Stimulated activated memory B cell treated with anti-CD40 and anti-IgM and Interleukin-4, amounts not matched to agents 10 μg/mL and 1 μg/mL and 100 μg/mL, for 72 hours (primary cell): ENCODE measurements around the gene YES1.

Experiments
- ATAC-seq: fragments of 150-1000 bp; cut with Tn5 transposase; 2 replicates; pipeline ENCODE4 v1.10.0; 2021
- H3K27ac Mint-ChIP-seq: one replicate; pipeline ENCODE4 v1.8.0; 2022; ENCODE audit warnings: mild to moderate bottlenecking, mixed read lengths
- H3K27me3 Mint-ChIP-seq: one replicate; pipeline ENCODE4 v1.8.0; 2022; ENCODE audit warnings: mixed read lengths
- H3K36me3 Mint-ChIP-seq: one replicate; pipeline ENCODE4 v1.8.0; 2022; ENCODE audit warnings: mixed read lengths
- H3K4me1 Mint-ChIP-seq: one replicate; pipeline ENCODE4 v1.8.0; 2022; ENCODE audit warnings: mixed read lengths
- H3K4me3 Mint-ChIP-seq: one replicate; pipeline ENCODE4 v1.8.0; 2022; ENCODE audit warnings: mild to moderate bottlenecking, moderate library complexity, mixed read lengths
- H3K9me3 Mint-ChIP-seq: one replicate; pipeline ENCODE4 v1.8.0; 2022; ENCODE audit warnings: mixed read lengths

YES1 gene

DNA sequence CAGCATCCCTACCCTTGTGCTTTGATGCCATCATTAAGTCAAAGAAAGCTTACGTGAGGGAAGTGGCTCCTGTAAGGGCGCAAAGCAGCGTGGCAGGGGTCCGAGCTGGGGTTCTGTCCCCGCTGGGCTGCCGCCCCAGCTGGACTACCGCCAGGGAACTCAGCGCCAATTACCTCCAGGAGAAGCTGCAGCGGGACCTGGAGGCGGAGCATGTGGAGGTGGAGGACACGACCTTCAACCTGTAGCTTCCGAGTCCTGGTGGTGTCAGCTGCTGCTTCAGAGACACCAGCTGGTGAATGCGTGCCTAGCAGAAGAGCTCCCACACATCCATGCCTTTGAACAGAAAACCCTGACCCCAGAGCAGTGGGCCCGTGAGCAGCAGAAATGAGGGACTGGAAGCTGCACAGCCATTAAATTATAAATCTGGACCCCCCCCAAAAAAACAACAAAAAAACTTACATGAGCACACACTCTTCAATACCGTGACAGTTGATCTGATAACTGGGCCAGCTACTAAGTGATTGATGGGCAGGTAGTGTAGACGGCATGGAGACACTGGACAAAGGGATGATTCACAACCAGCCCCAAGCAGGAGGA is 20.1 kb upstream of the YES1 start:
- Mint-ChIP-seq H3K4me1 (peaks cover 10% of the 10 kb centered on the region), H3K36me3 (no peaks in the 10 kb centered on the region), H3K27ac (no peak overlapping the region), H3K9me3 (no peaks in the 10 kb centered on the region), H3K27me3 (peaks cover 29% of the 10 kb centered on the region), H3K4me3 (no peak overlapping the region)
- no peak for ATAC-seq

DNA sequence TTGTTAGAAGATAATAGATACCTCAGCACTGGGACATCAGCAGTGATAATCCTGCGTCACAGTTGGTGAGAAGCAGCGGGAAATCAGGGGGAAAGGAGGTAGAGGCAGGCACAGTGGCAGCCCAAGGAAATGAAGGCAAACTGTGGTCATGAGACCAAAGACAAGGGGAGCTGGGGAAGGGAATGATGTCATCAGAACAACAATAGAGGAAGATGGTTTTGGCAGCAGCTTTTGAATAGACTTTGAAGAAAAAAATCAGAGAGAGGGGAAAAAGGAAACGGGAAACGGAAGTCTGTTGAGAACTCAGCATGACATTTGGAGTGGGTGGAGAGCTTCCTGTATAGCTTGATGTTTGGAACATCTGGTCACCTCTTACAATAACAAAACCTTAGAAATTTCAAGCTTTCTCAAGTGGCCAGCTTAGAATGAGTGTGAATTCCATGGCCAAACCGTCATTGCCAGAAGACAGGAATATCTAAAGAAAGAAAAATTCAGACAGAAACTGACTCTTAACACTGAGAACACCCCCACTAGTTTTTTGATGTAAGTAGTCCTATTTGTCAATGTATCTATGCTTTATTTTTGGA is 18.4 kb upstream of the YES1 start:
- H3K27me3 Mint-ChIP-seq: peaks cover 34% of the 10 kb centered on the region
- no peaks in the 10 kb centered on the region for H3K36me3 Mint-ChIP-seq
- H3K9me3 Mint-ChIP-seq: no peaks in the 10 kb centered on the region

DNA sequence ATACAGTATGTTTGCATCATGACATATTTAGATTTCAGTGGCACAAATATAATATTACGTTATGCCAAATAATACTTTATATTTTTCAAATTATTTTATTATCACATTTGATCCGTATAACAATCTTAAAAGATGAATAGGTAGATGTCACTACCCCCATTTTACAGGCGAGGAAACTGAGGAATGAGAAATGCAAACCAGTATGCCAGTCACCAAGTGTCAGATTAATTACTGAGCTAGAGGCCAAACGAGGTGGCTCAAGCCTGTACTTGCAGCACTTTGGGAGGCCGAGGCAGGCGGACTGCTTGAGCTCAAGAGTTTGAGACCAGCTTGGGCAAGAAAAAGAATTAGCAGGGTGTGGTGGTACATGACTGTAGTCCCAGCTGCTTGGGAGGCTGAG is 17.4 kb upstream of the YES1 start:
- peaks cover 34% of the 10 kb centered on the region for H3K27me3 Mint-ChIP-seq

More for the DNA sequence above, 18.4 kb upstream of the YES1 start:
- ATAC-seq: no peak
- no peak overlapping the region for H3K27ac Mint-ChIP-seq
- H3K4me1 Mint-ChIP-seq: peaks cover 10% of the 10 kb centered on the region
- H3K4me3 Mint-ChIP-seq: no peak overlapping the region

DNA sequence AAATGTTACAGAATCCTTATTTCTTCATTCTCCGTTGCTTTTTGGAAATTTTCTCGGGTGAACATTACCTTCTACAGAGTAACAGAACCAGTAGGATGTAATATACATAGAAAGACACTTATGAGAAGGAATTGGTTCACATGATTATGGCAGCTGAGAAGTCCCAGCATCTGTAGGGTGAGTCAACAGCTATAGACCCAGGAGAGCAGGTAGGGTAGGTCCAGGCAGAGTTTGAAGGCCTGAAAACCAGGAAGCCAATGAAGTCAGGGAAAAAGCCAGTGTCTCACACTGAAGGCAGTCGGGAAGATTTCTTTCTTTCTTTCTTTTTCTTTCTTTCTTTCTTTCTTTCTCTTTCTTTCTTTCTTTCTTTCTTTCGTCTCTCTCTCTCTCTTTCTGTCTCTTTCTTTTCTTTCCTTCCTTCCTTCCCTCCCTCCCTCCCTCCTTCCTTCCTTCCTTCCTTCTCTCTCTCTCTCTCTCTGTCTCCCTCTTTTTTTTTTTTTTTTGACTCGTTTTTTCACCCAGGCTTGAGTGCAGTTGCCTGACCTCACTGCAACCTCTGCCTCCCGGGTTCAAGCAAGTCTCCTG is 15.1 kb upstream of the YES1 start:
- no peak overlapping the region for H3K4me3 Mint-ChIP-seq
- peaks cover 32% of the 10 kb centered on the region for H3K27me3 Mint-ChIP-seq
- H3K4me1 Mint-ChIP-seq: peaks cover 10% of the 10 kb centered on the region
- H3K36me3 Mint-ChIP-seq: no peaks in the 10 kb centered on the region
- H3K27ac Mint-ChIP-seq: no peak overlapping the region
- no peak for ATAC-seq
- H3K9me3 Mint-ChIP-seq: no peaks in the 10 kb centered on the region

More for the DNA sequence above, 17.4 kb upstream of the YES1 start:
- no peaks in the 10 kb centered on the region for H3K9me3 Mint-ChIP-seq
- no peaks in the 10 kb centered on the region for H3K36me3 Mint-ChIP-seq
- ATAC-seq: no peak
- peaks cover 10% of the 10 kb centered on the region for H3K4me1 Mint-ChIP-seq
- H3K4me3 Mint-ChIP-seq: no peak overlapping the region
- no peak overlapping the region for H3K27ac Mint-ChIP-seq

DNA sequence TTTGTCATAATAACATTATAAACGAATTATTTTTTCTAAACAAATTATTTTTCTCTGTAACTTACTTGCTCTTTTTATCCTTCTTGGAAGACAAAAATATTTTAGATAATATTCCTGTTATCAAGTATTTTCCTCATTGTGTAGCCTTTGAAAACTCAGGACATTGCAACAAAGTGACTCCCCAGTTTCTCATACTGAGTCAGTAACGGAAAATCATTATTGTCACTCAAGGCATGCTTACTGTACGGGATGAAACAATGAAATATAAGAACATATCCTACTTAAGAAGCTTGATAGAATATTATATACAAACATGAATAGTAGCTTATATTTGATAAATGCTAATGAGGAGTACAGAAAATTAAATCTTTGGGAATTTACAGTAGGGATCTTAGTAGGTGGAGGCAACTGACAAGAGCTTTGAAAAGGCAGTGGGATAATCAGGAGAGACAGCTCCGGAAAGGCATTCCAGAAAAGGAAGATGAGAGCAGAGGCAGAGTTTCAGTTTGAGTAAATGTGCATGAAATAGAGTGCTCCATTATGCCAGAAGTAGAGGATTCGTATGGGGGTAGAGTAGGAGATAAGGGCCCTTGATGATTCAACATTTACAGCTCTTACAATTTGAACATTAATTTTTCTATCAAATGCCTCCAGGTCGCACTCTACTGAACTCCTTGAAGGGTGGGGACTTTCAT is 14.0 kb upstream of the YES1 start:
- Mint-ChIP-seq H3K4me3 (no peak overlapping the region), H3K9me3 (no peaks in the 10 kb centered on the region), H3K27ac (no peak overlapping the region), H3K27me3 (peaks cover 30% of the 10 kb centered on the region), H3K4me1 (peaks cover 10% of the 10 kb centered on the region), H3K36me3 (no peaks in the 10 kb centered on the region)
- ATAC-seq: no peak

DNA sequence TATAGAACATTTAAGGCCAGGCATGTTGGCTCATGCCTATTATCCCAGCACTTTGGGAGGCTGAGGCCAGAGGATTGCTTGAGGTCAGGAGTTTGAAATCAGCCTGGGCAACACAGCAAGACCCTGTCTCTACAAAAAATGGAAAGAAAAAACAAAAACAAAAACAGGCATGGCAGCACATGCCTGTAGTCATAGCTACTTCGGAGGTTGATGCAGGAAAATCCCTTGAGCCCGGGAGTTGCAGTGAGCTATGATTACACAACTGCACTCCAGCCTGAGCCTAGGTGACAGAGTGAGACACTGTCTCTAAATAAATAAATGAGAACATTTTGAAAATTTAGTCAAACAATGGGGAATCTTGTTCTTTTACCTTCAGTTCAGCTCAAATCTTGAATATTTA is 12.1 kb upstream of the YES1 start:
- H3K36me3 Mint-ChIP-seq: no peaks in the 10 kb centered on the region

DNA sequence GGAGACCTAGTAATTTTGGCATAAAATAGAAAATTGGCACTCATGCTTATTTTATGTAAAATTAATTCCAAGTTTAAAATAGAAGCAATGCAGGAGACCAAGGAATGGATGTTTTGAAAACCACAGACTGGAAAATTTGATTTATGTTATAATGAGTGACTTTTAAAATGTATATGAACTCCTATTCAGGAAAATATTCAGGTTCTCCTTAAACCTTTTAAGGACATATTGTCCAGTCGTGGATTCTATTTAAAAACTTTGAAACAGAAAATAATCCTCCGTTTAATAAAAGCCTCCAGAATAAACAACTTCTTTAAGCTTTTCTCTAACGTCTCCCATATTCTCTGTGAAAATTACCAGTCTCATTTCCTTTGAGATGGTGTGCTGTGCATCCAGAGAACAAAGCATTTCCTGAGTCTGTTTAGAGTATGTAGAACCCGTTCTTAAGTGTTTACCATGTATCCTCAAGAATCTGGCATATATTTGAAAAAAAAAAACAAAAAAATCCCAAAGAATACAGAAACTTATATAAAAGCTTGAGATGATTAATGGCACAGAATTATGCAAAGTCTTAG is 8.6 kb upstream of the YES1 start:
- H3K9me3 Mint-ChIP-seq: no peaks in the 10 kb centered on the region
- H3K4me1 Mint-ChIP-seq: no peaks in the 10 kb centered on the region
- no peak for ATAC-seq
- no peaks in the 10 kb centered on the region for H3K36me3 Mint-ChIP-seq
- peaks cover 48% of the 10 kb centered on the region for H3K27me3 Mint-ChIP-seq
- no peak overlapping the region for H3K27ac Mint-ChIP-seq
- no peak overlapping the region for H3K4me3 Mint-ChIP-seq

More for the DNA sequence above, 12.1 kb upstream of the YES1 start:
- Mint-ChIP-seq H3K27ac (no peak overlapping the region), H3K4me3 (no peak overlapping the region), H3K4me1 (no peaks in the 10 kb centered on the region), H3K27me3 (peaks cover 30% of the 10 kb centered on the region), H3K9me3 (no peaks in the 10 kb centered on the region)
- no peak for ATAC-seq

DNA sequence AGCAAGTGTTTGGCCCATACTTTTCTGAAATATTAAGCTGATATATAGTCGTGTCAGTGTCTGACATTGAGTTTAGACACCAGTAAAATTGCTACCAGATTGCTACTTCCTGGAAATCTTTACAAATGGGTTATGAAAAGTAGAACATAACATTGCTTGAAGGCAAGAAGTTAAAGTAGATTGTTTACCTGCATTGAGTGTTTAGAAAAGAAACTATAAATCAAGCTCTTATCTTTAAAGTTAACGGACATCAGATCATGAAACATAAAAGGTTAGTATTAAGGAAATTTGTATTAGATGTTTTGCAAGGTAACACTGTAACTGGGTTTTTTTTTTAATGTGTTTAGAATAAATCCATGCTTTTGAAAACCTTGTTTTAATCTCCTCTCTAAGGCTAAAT is 4.8 kb upstream of the YES1 start:
- Mint-ChIP-seq H3K27ac (no peak overlapping the region), H3K36me3 (peaks cover 4% of the 10 kb centered on the region), H3K27me3 (peaks cover 55% of the 10 kb centered on the region), H3K4me3 (no peak overlapping the region), H3K9me3 (peaks cover 5% of the 10 kb centered on the region), H3K4me1 (peaks cover 12% of the 10 kb centered on the region)
- ATAC-seq: no peak

DNA sequence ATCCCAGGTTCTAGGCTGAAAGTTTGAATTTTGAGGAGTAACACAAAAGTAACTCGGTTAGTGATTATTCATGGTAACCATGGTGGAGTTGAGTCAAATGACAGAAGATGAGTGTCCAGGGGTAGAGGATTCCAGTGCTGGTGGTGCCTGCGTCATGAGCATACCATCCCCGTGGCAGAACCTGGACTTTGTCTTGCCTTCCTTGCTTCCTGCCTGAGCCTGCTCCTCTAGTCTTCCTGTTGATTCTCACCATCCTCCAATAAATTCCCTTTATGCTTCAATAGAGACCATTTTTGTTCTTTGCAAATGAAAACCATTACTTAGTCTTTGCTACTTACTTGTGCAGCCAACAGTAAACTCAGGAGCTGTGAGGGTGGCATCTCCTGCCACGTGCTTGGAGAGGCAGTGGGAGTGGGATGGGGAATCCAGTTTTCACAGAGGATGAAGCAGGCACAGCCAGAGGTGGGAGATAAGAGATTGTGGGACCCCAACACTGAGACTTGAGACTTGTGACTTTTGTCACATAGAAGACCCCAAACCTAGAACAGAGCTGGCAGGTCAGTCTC is 4.1 kb upstream of the YES1 start:
- Mint-ChIP-seq H3K9me3 (peaks cover 5% of the 10 kb centered on the region), H3K27ac (no peak overlapping the region), H3K4me1 (peaks cover 18% of the 10 kb centered on the region), H3K27me3 (peaks cover 62% of the 10 kb centered on the region), H3K4me3 (no peak overlapping the region), H3K36me3 (peaks cover 4% of the 10 kb centered on the region)
- ATAC-seq: no peak

DNA sequence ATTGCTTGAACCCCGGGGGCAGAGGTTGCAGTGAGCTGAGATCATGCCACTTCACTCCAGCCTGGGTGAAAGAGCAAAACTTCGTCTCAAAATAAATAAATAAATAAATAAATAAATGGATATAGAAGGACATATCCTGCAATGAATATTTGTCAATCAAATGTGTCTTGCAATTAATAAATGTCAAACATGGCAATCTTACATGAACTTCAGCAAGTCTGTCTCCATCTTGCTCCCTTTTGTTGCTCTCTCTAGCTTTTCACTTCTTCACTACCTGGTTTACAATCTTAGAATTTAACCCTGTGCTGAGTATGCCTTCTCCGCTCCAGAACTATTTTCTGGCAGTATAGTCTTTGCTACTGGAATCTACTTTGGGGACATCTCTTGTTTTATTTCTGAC is 3.3 kb upstream of the YES1 start:
- Mint-ChIP-seq H3K27me3 (peaks cover 70% of the 10 kb centered on the region), H3K9me3 (peaks cover 5% of the 10 kb centered on the region), H3K4me3 (no peak overlapping the region), H3K36me3 (peaks cover 4% of the 10 kb centered on the region), H3K27ac (no peak overlapping the region), H3K4me1 (peaks cover 19% of the 10 kb centered on the region)
- ATAC-seq: no peak

DNA sequence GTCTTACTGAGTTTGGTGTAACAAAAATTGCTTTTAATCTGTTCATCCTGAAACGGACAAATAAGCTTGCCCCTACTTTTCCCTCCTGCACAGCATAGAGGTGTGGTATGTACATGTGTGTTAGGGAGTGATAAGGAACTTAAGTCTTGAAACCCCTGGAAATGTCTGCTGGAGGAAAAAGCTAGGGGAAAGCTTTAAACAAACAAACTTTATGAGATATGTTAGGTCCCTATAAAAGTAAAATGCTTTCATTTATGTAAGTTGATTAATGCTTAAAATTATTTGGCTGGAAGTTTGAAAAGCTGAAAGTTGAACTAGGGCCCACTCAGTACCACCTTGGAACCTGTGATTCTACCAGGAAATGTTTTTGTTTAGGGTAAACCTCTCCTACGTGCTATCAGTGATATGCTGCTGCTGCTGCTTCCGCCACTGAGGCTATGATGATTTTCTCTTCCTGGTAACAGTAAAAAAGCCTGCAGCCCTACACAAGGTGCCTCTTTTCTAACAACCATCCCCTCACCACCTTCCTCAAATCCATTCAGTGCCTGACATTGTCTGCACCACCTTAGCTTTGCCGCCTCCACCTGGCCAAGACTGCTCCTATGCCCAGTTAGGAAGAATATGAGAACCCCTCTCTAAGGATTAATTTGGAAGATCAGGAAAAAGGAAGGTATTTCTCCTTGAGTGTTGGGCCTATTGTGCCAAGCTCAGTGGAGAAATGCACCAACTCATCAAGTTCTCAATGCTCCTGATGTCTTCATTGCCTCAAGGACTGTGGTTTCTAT is 2.5 kb upstream of the YES1 start:
- peaks cover 4% of the 10 kb centered on the region for H3K36me3 Mint-ChIP-seq
- H3K27ac Mint-ChIP-seq: no peak overlapping the region
- peaks cover 78% of the 10 kb centered on the region for H3K27me3 Mint-ChIP-seq
- no peak for ATAC-seq
- H3K4me1 Mint-ChIP-seq: peaks cover 19% of the 10 kb centered on the region
- H3K4me3 Mint-ChIP-seq: no peak overlapping the region
- peaks cover 5% of the 10 kb centered on the region for H3K9me3 Mint-ChIP-seq

DNA sequence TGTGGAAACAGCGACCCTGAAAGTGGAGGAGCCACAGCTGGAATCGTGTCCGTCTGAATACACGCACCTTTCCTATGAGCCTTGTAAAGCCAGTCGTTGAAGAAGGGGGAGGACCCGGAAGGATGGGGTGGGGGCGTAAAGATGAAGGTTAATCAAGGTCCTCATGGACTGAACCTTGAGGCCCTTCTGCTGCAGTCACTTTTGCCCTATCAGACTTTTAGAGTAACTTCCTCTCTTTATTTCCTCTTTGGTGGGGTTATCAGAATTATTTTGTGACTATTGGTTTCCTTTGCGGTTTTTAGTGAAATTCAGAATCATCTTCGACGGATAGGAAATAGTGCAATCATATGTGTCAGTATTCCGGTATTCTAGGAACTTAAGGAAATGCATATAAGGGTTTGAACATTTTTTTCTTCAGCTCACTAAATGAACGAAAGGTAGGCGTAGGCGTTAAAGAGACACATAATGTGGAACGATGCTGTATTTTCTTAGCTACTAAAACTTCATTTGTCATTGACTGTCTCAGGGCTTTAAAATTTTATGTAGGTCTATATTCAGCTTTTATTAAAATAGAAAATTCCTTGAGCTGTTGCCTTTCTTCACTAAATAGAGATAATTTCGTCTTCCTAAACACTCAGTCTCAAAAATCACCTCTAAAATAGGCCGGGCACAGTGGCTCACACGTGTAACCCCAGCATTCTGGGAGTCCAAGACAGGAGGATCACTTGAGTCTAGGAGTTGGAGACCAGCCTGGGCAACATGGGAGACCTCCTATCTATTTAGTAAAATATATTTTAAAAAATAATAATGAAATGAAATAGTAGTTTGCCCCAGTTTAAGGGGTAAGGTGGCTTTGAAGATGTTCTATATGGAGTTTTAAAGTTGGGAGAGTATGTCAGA is 1.4 kb upstream of the YES1 start:
- peaks cover 19% of the 10 kb centered on the region for H3K4me1 Mint-ChIP-seq
- peaks cover 79% of the 10 kb centered on the region for H3K27me3 Mint-ChIP-seq
- peaks cover 4% of the 10 kb centered on the region for H3K36me3 Mint-ChIP-seq
- H3K27ac Mint-ChIP-seq: no peak overlapping the region
- H3K9me3 Mint-ChIP-seq: peaks cover 5% of the 10 kb centered on the region
- H3K4me3 Mint-ChIP-seq: peak overlapping the region; percentile 77
- no peak for ATAC-seq

DNA sequence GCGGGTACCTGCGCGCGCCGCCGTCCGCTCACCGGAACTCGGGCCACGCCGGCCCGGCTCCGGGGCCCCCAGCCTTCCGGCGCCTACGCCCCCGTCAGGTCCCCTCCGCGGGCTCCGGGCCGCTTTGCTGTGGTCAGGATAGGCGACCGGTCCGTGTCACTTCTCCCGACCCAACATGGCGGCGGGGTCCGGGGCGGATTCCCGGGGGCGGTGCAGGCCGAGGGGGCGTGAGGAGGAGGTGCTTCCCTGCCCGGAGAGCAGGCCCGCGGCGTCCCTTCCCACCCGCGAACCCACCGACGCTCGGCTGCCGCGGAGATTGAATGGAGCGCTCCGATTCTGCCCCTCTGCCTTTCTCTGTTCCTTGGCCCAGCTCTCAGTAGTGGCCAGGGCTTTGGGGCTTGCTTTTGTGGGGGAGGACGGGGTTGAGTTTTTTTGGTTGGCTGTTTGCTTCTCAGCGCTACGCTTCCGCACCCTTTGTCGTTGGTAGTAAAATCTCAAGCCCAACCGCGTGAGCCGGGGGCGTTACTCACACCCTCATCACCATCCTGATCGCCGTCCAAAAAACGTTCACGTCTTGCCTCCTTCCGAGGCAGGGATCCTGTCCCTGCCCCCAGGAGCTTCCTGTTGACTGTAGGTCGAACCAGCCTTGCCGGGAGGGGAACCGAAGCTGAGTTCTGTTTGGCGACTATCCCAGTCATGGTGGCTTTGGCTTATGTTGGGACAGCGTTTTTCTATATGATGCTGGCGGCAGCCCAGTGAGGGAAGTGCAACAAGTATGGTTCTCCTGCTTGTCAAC is 532 bp upstream of the YES1 start:
- peaks cover 73% of the 10 kb centered on the region for H3K27me3 Mint-ChIP-seq
- peak overlapping the region; percentile 54 for H3K27ac Mint-ChIP-seq
- H3K4me1 Mint-ChIP-seq: peaks cover 19% of the 10 kb centered on the region
- ATAC-seq: peak; percentile 71
- peaks cover 4% of the 10 kb centered on the region for H3K36me3 Mint-ChIP-seq
- peak overlapping the region; percentile 77 for H3K4me3 Mint-ChIP-seq
- H3K9me3 Mint-ChIP-seq: peaks cover 5% of the 10 kb centered on the region
